Colon (tissue), 2 donors: Measurements from ENCODE around the gene CDH11.

Source experiments
- FAIRE-seq: peaks from 2 replicates; lab custom pipeline; 2012; peaks lifted over from hg19 to GRCh38; lab: Jason Lieb, UNC
- donor health status: control.
- donor health status: control.

Gene CDH11

DNA sequence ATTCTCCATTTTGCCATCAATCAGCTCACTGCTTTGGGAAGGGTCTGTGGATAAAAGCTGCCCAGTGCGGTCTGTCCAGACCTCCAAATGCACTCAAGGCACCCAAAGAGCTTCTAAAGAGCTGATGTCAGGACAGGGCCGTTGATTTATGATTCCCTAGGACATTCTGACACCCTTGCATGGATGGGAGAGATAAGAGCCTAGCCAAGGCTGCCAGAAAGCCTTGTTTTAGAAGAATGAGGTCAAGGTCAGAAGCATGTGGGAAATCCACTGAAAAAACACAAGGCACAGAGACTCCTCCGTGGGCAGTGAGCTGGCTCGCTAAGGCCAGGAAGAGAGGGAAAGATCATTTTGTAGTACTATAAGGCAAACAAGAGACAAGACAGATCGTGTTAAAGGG, 214.0 kb downstream of the CDH11 start:
- no peak for FAIRE-seq

- FAIRE-seq, result no peak
These were observed 218.1 kb downstream of the CDH11 start for GRCh38 chr16:64903770-64904169.

DNA sequence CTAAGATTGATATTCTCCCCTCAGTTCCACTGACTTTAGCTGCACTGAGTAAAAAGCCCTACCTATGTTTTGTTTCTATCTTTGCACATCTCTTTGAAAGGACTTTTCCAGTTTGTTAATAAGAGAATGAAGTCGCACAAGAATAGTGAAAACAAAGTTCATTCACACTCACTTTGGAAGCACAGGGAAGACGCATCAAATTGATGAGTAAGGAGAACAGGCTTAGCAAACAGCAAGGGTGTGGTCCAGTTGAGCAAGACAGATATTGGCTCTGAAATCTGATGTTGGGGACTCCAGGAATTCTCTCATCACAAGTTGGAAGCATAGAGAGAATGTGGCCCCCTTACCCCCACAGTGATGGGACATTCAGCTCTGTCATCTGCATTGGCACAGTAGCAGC, 221.3 kb downstream of the CDH11 start:
- no peak for FAIRE-seq

DNA sequence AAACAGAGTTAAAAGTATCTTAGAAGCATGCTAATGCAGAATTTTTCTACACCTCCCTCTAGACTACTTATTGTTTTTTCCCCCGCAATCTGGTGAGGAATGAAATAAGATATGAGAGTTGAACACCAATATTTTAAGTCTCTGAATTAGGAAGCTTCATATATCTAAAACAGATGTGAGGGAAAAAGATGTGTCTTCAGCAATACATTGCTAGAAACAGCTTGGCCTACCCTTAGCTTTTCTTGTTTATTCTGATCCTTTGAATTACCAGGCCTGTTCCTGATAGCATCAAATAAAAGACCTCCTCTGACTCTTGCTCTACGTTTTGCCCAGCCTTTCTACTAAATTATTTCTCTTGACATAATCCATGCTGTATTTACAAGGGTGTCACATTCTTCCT, 221.8 kb downstream of the CDH11 start:
- FAIRE-seq, result no peak

GRCh38 chr16:64898159-64898558, 223.7 kb downstream of the CDH11 start:
- no peak for FAIRE-seq
